Coronary artery (tissue), 2 donors: ENCODE data around the gene ZNF17.

Experiments used
- DNase-seq: peaks from one replicate; pipeline ENCODE4 v3.0.0-alpha.2; 2017; ENCODE audit warnings: low spot score
- H3K27ac ChIP-seq, 2 donors: fragments of 200-600 bp; sonication (generic); one replicate each; pipeline ENCODE4 v1.5.1; 2016 to 2019
- H3K4me3 ChIP-seq: fragments of 200-600 bp; sonication (generic); 2 replicates; pipeline ENCODE4 v1.5.1; 2016; ENCODE audit warnings: mild to moderate bottlenecking, moderate library complexity
- CTCF ChIP-seq: fragments of 200-600 bp; sonication (generic); IDR thresholded peaks from one replicate; pipeline ENCODE4 v1.5.1; 2019; ENCODE audit warnings: antibody characterized with exemption

ZNF17 gene

GRCh38 chr19:57443121-57443696 lies 32.2 kb downstream of the ZNF17 start:
- no peak for DNase-seq
- TF ChIP-seq CTCF: no peak
- H3K27ac ChIP-seq: no peak overlapping the region
- no peak overlapping the region for H3K4me3 ChIP-seq

- DNase-seq: no peak
- Histone ChIP-seq H3K27ac (no peak overlapping the region), H3K4me3 (no peak overlapping the region)
- TF ChIP-seq CTCF: no peak
These were observed 41.3 kb downstream of the ZNF17 start for GRCh38 chr19:57452307-57452706.

GRCh38 chr19:57465680-57466381 lies 54.9 kb downstream of the ZNF17 start:
- Histone ChIP-seq H3K27ac (no peak overlapping the region), H3K4me3 (no peak overlapping the region)
- DNase-seq: no peak
- TF ChIP-seq CTCF: no peak

GRCh38 chr19:57466489-57466888 lies 55.5 kb downstream of the ZNF17 start:
- H3K4me3 ChIP-seq: no peak overlapping the region
- H3K27ac ChIP-seq: no peak overlapping the region

More at GRCh38 chr19:57466489-57466888, 55.5 kb downstream of the ZNF17 start:
- DNase-seq: no peak
- TF ChIP-seq CTCF: no peak
